Muscle layer of colon (tissue), 2 donors: ENCODE results near the gene SMCHD1.

Source experiments
- H3K27ac ChIP-seq: one replicate; pipeline ENCODE4 v1.7.0; 2013; ENCODE audit warnings: low read depth, mild to moderate bottlenecking, low read length, moderate library complexity
- H3K27me3 ChIP-seq, 2 donors: one replicate each; pipeline ENCODE4 v1.7.0; 2013; ENCODE audit warnings: low read length in 2 of 2, mild to moderate bottlenecking in 2 of 2; ENCODE audit not compliant: insufficient read depth in 2 of 2, control insufficient read depth in 1 of 2
- H3K36me3 ChIP-seq: one replicate; pipeline ENCODE4 v1.7.0; 2013; ENCODE audit warnings: mild to moderate bottlenecking, low read length; ENCODE audit not compliant: insufficient read depth
- H3K4me1 ChIP-seq: one replicate; pipeline ENCODE4 v1.7.0; 2013; ENCODE audit warnings: mild to moderate bottlenecking, low read length; ENCODE audit not compliant: insufficient read depth
- H3K4me3 ChIP-seq, 2 donors: one replicate each; pipeline ENCODE4 v1.7.0; 2013; ENCODE audit warnings: low read length in 2 of 2, low read depth in 1 of 2, mild to moderate bottlenecking in 1 of 2, moderate library complexity in 1 of 2
- H3K9ac ChIP-seq: one replicate; pipeline ENCODE4 v1.7.0; 2013; ENCODE audit warnings: low read length
- H3K9me3 ChIP-seq: one replicate; pipeline ENCODE4 v1.7.0; 2013; ENCODE audit warnings: mild to moderate bottlenecking, low read length
- donor health status: abdominal sarcoma.
- donor health status: Adenocarcinoma of cecum.

SMCHD1 gene

GRCh38 chr18:2636126-2636631 is 19.3 kb upstream of the SMCHD1 start:
- no peaks in the 10 kb centered on the region for H3K27me3 ChIP-seq
- H3K4me3 ChIP-seq: no peak overlapping the region
- no peak overlapping the region for H3K27ac ChIP-seq
- no peaks in the 10 kb centered on the region for H3K9me3 ChIP-seq
- no peaks in the 10 kb centered on the region for H3K36me3 ChIP-seq
- H3K9ac ChIP-seq: no peak overlapping the region
- peaks cover 4% of the 10 kb centered on the region for H3K4me1 ChIP-seq

GRCh38 chr18:2641638-2642037 is 13.9 kb upstream of the SMCHD1 start:
- Histone ChIP-seq H3K4me1 (no peaks in the 10 kb centered on the region), H3K27me3 (no peaks in the 10 kb centered on the region), H3K9ac (no peak overlapping the region), H3K9me3 (no peaks in the 10 kb centered on the region), H3K27ac (no peak overlapping the region), H3K4me3 (no peak overlapping the region), H3K36me3 (no peaks in the 10 kb centered on the region)

GRCh38 chr18:2642771-2643170 is 12.8 kb upstream of the SMCHD1 start:
- no peaks in the 10 kb centered on the region for H3K36me3 ChIP-seq
- no peaks in the 10 kb centered on the region for H3K4me1 ChIP-seq
- H3K27me3 ChIP-seq: no peaks in the 10 kb centered on the region
- no peaks in the 10 kb centered on the region for H3K9me3 ChIP-seq
- no peak overlapping the region for H3K27ac ChIP-seq
- no peak overlapping the region for H3K9ac ChIP-seq
- H3K4me3 ChIP-seq: no peak overlapping the region

- H3K9me3 ChIP-seq: no peaks in the 10 kb centered on the region
- no peak overlapping the region for H3K27ac ChIP-seq
- H3K4me3 ChIP-seq: no peak overlapping the region
- H3K9ac ChIP-seq: no peak overlapping the region
- H3K27me3 ChIP-seq: no peaks in the 10 kb centered on the region
- no peaks in the 10 kb centered on the region for H3K4me1 ChIP-seq
- no peaks in the 10 kb centered on the region for H3K36me3 ChIP-seq
Measured at GRCh38 chr18:2644535-2644934, 11.0 kb upstream of the SMCHD1 start.

- Histone ChIP-seq H3K27ac (no peak overlapping the region), H3K27me3 (no peaks in the 10 kb centered on the region), H3K9me3 (no peaks in the 10 kb centered on the region), H3K4me1 (peaks cover 7% of the 10 kb centered on the region), H3K9ac (no peak overlapping the region), H3K4me3 (no peak overlapping the region), H3K36me3 (no peaks in the 10 kb centered on the region)
Measured at GRCh38 chr18:2651981-2652380, 3.5 kb upstream of the SMCHD1 start.

- Histone ChIP-seq H3K4me1 (peaks cover 19% of the 10 kb centered on the region), H3K9ac (no peak overlapping the region), H3K4me3 (no peak overlapping the region), H3K27ac (no peak overlapping the region), H3K9me3 (no peaks in the 10 kb centered on the region), H3K27me3 (no peaks in the 10 kb centered on the region), H3K36me3 (no peaks in the 10 kb centered on the region)
Measured at GRCh38 chr18:2653467-2653866, 2.1 kb upstream of the SMCHD1 start.

GRCh38 chr18:2654169-2654927 is 1.2 kb upstream of the SMCHD1 start:
- Histone ChIP-seq H3K4me1 (peaks cover 24% of the 10 kb centered on the region), H3K4me3 (peak overlapping the region; percentile 78 to 91), H3K27me3 (no peaks in the 10 kb centered on the region), H3K27ac (peak overlapping the region; percentile 96), H3K9me3 (no peaks in the 10 kb centered on the region), H3K9ac (peak overlapping the region; percentile 71), H3K36me3 (no peaks in the 10 kb centered on the region)

GRCh38 chr18:2654928-2655177 is 673 bp upstream of the SMCHD1 start:
- Histone ChIP-seq H3K9me3 (no peaks in the 10 kb centered on the region), H3K27ac (peak overlapping the region; percentile 96), H3K27me3 (no peaks in the 10 kb centered on the region), H3K36me3 (no peaks in the 10 kb centered on the region), H3K4me3 (peak overlapping the region; percentile 78 to 91), H3K4me1 (peaks cover 26% of the 10 kb centered on the region), H3K9ac (peak overlapping the region; percentile 71)

GRCh38 chr18:2655954-2656236 is 369 bp downstream of the SMCHD1 start:
- Histone ChIP-seq H3K4me1 (peaks cover 26% of the 10 kb centered on the region), H3K27me3 (no peaks in the 10 kb centered on the region), H3K4me3 (peak overlapping the region; percentile 79 to 88), H3K9ac (peak overlapping the region; percentile 89), H3K9me3 (no peaks in the 10 kb centered on the region), H3K36me3 (no peaks in the 10 kb centered on the region), H3K27ac (peak overlapping the region; percentile 96)

- H3K4me1 ChIP-seq: peaks cover 26% of the 10 kb centered on the region
- peak overlapping the region; percentile 79 to 88 for H3K4me3 ChIP-seq
- peak overlapping the region; percentile 96 for H3K27ac ChIP-seq
- H3K9me3 ChIP-seq: no peaks in the 10 kb centered on the region
- no peaks in the 10 kb centered on the region for H3K36me3 ChIP-seq
- H3K9ac ChIP-seq: peak overlapping the region; percentile 89
- no peaks in the 10 kb centered on the region for H3K27me3 ChIP-seq
Measured at GRCh38 chr18:2656237-2656980, 883 bp downstream of the SMCHD1 start.

GRCh38 chr18:2656981-2657512 is 1.5 kb downstream of the SMCHD1 start:
- H3K4me1 ChIP-seq: peaks cover 26% of the 10 kb centered on the region
- H3K27ac ChIP-seq: peak overlapping the region; percentile 96
- no peaks in the 10 kb centered on the region for H3K9me3 ChIP-seq
- H3K9ac ChIP-seq: peak overlapping the region; percentile 89
- H3K27me3 ChIP-seq: no peaks in the 10 kb centered on the region
- no peaks in the 10 kb centered on the region for H3K36me3 ChIP-seq
- peak overlapping the region; percentile 79 to 88 for H3K4me3 ChIP-seq
